Astrocyte (in vitro differentiated cells and primary cell): ENCODE measurements around the gene PRTG. TPM values are rescaled to one million over a fixed set of nuclear protein-coding genes. Genes with fewer than 3 reads are reported as not detected.

Experiments used
- DNase-seq: peaks from one replicate; pipeline ENCODE4 v3.0.0-alpha.2; 2010; ENCODE audit warnings: low read depth
- FAIRE-seq: peaks from 2 replicates; lab custom pipeline; 2011; peaks lifted over from hg19 to GRCh38; lab: Jason Lieb, UNC
- H2AFZ ChIP-seq: 2 replicates; pipeline ENCODE4 v1.6.0; 2012; ENCODE audit warnings: low read depth, low read length, inconsistent platforms
- H3K27ac ChIP-seq: 2 replicates; pipeline ENCODE4 v1.5.1; 2011; ENCODE audit warnings: low read depth, low read length, inconsistent platforms
- H3K27me3 ChIP-seq: 2 replicates; pipeline ENCODE4 v1.6.0; 2011; ENCODE audit warnings: low read length, inconsistent platforms; ENCODE audit not compliant: insufficient read depth
- H3K36me3 ChIP-seq: 2 replicates; pipeline ENCODE4 v1.5.1; 2011; ENCODE audit warnings: low read length, inconsistent platforms; ENCODE audit not compliant: insufficient read depth
- H3K4me1 ChIP-seq: 2 replicates; pipeline ENCODE4 v1.5.1; 2011; ENCODE audit warnings: low read length, inconsistent platforms; ENCODE audit not compliant: insufficient read depth
- H3K4me2 ChIP-seq: 2 replicates; pipeline ENCODE4 v1.6.0; 2012; ENCODE audit warnings: low read length, inconsistent platforms
- H3K4me3 ChIP-seq: 2 replicates; pipeline ENCODE4 v1.5.1; 2011; ENCODE audit warnings: low read depth, mild to moderate bottlenecking, low read length, inconsistent platforms; ENCODE audit not compliant: insufficient read depth
- H3K79me2 ChIP-seq: 2 replicates; pipeline ENCODE4 v1.6.0; 2012; ENCODE audit warnings: mild to moderate bottlenecking, low read length, inconsistent platforms; ENCODE audit not compliant: insufficient read depth
- H3K9ac ChIP-seq: 2 replicates; pipeline ENCODE4 v1.6.0; 2012; ENCODE audit warnings: mild to moderate bottlenecking, low read length, inconsistent platforms
- H3K9me3 ChIP-seq: 2 replicates; pipeline ENCODE4 v1.5.1; 2012; ENCODE audit warnings: low read depth, mild to moderate bottlenecking, low read length, inconsistent platforms; ENCODE audit not compliant: insufficient read depth
- H4K20me1 ChIP-seq: 2 replicates; pipeline ENCODE4 v1.6.0; 2012; ENCODE audit warnings: low read length, inconsistent platforms; ENCODE audit not compliant: insufficient read depth
- H3K27ac Mint-ChIP-seq: one replicate; pipeline ENCODE4 v1.8.0; 2021; ENCODE audit warnings: mild to moderate bottlenecking, mixed read lengths; ENCODE audit not compliant: unreplicated experiment
- H3K27me3 Mint-ChIP-seq: one replicate; pipeline ENCODE4 v1.8.0; 2021; ENCODE audit warnings: low read depth, mixed read lengths; ENCODE audit not compliant: unreplicated experiment
- H3K36me3 Mint-ChIP-seq: one replicate; pipeline ENCODE4 v1.8.0; 2021; ENCODE audit warnings: low read depth, mixed read lengths; ENCODE audit not compliant: unreplicated experiment
- H3K4me1 Mint-ChIP-seq: one replicate; pipeline ENCODE4 v1.8.0; 2021; ENCODE audit warnings: low read depth, mixed read lengths; ENCODE audit not compliant: unreplicated experiment
- H3K4me3 Mint-ChIP-seq: one replicate; pipeline ENCODE4 v1.8.0; 2021; ENCODE audit warnings: mild to moderate bottlenecking, moderate library complexity, mixed read lengths; ENCODE audit not compliant: unreplicated experiment
- H3K9me3 Mint-ChIP-seq: one replicate; pipeline ENCODE4 v1.8.0; 2021; ENCODE audit warnings: mild to moderate bottlenecking, mixed read lengths; ENCODE audit not compliant: unreplicated experiment
- EZH2 ChIP-seq: IDR thresholded peaks from 2 replicates; pipeline ENCODE4 v1.6.1; 2012; ENCODE audit warnings: mild to moderate bottlenecking, low read length, inconsistent platforms; ENCODE audit not compliant: insufficient read depth
- total RNA-seq: library from RNA; stranded (reverse); gene quantifications from 2 replicates; pipeline ENCODE4 v1.2.1, GENCODE V29; 2021
- TF ChIP-seq, protein P1 (sequence below): IDR thresholded peaks from 2 replicates; pipeline ENCODE4 v1.5.1; 2011; ENCODE audit warnings: low read depth, mild to moderate bottlenecking, inconsistent platforms, low read length, moderate library complexity; ENCODE audit not compliant: insufficient read depth

Gene PRTG
- total RNA-seq, 1 donor from 2014 or later: 39.4 TPM

- Histone ChIP-seq H3K79me2 (no peaks in the 10 kb centered on the region), H3K4me1 (no peaks in the 10 kb centered on the region), H3K9me3 (no peaks in the 10 kb centered on the region), H3K9ac (no peak overlapping the region), H4K20me1 (no peaks in the 10 kb centered on the region), H3K4me3 (no peak overlapping the region), H3K4me2 (no peak overlapping the region), H3K36me3 (no peaks in the 10 kb centered on the region), H2AFZ (no peak overlapping the region), H3K27ac (no peak overlapping the region), H3K27me3 (peaks cover 3% of the 10 kb centered on the region)
- Mint-ChIP-seq H3K4me3 (no peak overlapping the region), H3K27me3 (peaks cover 17% of the 10 kb centered on the region), H3K27ac (no peak overlapping the region), H3K4me1 (no peaks in the 10 kb centered on the region), H3K36me3 (no peaks in the 10 kb centered on the region), H3K9me3 (no peaks in the 10 kb centered on the region)
- TF ChIP-seq EZH2: no peak
- TF ChIP-seq, protein P1, sequence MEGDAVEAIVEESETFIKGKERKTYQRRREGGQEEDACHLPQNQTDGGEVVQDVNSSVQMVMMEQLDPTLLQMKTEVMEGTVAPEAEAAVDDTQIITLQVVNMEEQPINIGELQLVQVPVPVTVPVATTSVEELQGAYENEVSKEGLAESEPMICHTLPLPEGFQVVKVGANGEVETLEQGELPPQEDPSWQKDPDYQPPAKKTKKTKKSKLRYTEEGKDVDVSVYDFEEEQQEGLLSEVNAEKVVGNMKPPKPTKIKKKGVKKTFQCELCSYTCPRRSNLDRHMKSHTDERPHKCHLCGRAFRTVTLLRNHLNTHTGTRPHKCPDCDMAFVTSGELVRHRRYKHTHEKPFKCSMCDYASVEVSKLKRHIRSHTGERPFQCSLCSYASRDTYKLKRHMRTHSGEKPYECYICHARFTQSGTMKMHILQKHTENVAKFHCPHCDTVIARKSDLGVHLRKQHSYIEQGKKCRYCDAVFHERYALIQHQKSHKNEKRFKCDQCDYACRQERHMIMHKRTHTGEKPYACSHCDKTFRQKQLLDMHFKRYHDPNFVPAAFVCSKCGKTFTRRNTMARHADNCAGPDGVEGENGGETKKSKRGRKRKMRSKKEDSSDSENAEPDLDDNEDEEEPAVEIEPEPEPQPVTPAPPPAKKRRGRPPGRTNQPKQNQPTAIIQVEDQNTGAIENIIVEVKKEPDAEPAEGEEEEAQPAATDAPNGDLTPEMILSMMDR: no peak
- no peak for DNase-seq
- no peak for FAIRE-seq
These were observed 7.8 kb upstream of the PRTG start for GRCh38 chr15:55750706-55751105.

- DNase-seq: no peak
- peak overlapping the region; percentile 98 for H3K4me2 ChIP-seq
These were observed 1.0 kb upstream of the PRTG start for GRCh38 chr15:55743729-55744655.

More at GRCh38 chr15:55743729-55744655, 1.0 kb upstream of the PRTG start:
- Histone ChIP-seq H3K4me3 (peak overlapping the region; percentile 63), H3K9ac (peak overlapping the region; percentile 63), H3K9me3 (no peaks in the 10 kb centered on the region), H3K36me3 (no peaks in the 10 kb centered on the region), H3K27me3 (peaks cover 19% of the 10 kb centered on the region), H3K4me1 (no peaks in the 10 kb centered on the region), H4K20me1 (no peaks in the 10 kb centered on the region), H2AFZ (peak overlapping the region; percentile 86), H3K79me2 (no peaks in the 10 kb centered on the region), H3K27ac (no peak overlapping the region)
- FAIRE-seq: no peak
- H3K36me3 Mint-ChIP-seq: no peaks in the 10 kb centered on the region
- H3K4me3 Mint-ChIP-seq: peak overlapping the region; percentile 84
- no peaks in the 10 kb centered on the region for H3K4me1 Mint-ChIP-seq
- H3K9me3 Mint-ChIP-seq: no peaks in the 10 kb centered on the region
- peaks cover 4% of the 10 kb centered on the region for H3K27me3 Mint-ChIP-seq
- TF ChIP-seq, protein P1: no peak
- no peak for TF ChIP-seq EZH2
- peak overlapping the region; percentile 54 for H3K27ac Mint-ChIP-seq
